CD4-positive, CD25-positive, alpha-beta regulatory T cell (primary cell): ENCODE data around the gene SERPINA6. TPM values are rescaled to one million over a fixed set of nuclear protein-coding genes. Genes with fewer than 3 reads are reported as not detected.

ENCODE experiments used
- ATAC-seq, 2 donors: fragments of 150-1000 bp; cut with Tn5 transposase; one replicate each; pipeline ENCODE4 v1.10.0; 2021; ENCODE audit warnings: low read depth in 2 of 2, moderate number of reproducible peaks in 2 of 2, moderate library complexity in 1 of 2
- DNase-seq, 3 donors: peaks; one replicate each; pipeline versions ENCODE4 v3.0.0 to v3.0.0-alpha.2; 2012 to 2022; ENCODE audit warnings: mixed read lengths in 1 of 3
- H3K27ac ChIP-seq: one replicate; pipeline ENCODE4 v1.7.0; 2013; ENCODE audit warnings: mild to moderate bottlenecking, low read length; ENCODE audit not compliant: insufficient read depth, poor library complexity, severe bottlenecking
- H3K27me3 ChIP-seq: one replicate; pipeline ENCODE4 v1.7.0; 2013; ENCODE audit warnings: low read length; ENCODE audit not compliant: control insufficient read depth, insufficient read depth
- H3K36me3 ChIP-seq: one replicate; pipeline ENCODE4 v1.7.0; 2013; ENCODE audit warnings: mild to moderate bottlenecking, low read length, moderate library complexity; ENCODE audit not compliant: control insufficient read depth, insufficient read depth
- H3K4me1 ChIP-seq: 2 replicates; pipeline ENCODE4 v1.7.0; 2013; ENCODE audit warnings: mild to moderate bottlenecking, low read length; ENCODE audit not compliant: insufficient read depth, control insufficient read depth, poor library complexity, severe bottlenecking
- H3K4me3 ChIP-seq: one replicate; pipeline ENCODE4 v1.7.0; 2013; ENCODE audit warnings: low read depth, mild to moderate bottlenecking, low read length, moderate library complexity
- H3K9me3 ChIP-seq, 2 experiments: 1 replicate in 1 of 2; 2 replicates in 1 of 2; pipeline ENCODE4 v1.7.0; 2013; ENCODE audit warnings: low read length in 2 of 2, mild to moderate bottlenecking in 1 of 2, moderate library complexity in 1 of 2; ENCODE audit not compliant: control insufficient read depth in 2 of 2
- H3K27ac Mint-ChIP-seq, 3 donors: one replicate each; pipeline ENCODE4 v1.8.0; 2020 to 2022; ENCODE audit warnings: mild to moderate bottlenecking in 3 of 3, mixed read lengths in 3 of 3, moderate library complexity in 2 of 3
- H3K27me3 Mint-ChIP-seq: one replicate; pipeline ENCODE4 v1.8.0; 2022; ENCODE audit warnings: mild to moderate bottlenecking, mixed read lengths
- H3K36me3 Mint-ChIP-seq: one replicate; pipeline ENCODE4 v1.8.0; 2020; ENCODE audit warnings: mixed read lengths
- H3K4me1 Mint-ChIP-seq, 4 donors: one replicate each; pipeline ENCODE4 v1.8.0; 2020 to 2022; ENCODE audit warnings: mixed read lengths in 4 of 4, mild to moderate bottlenecking in 1 of 4
- H3K4me3 Mint-ChIP-seq, 4 donors: one replicate each; pipeline ENCODE4 v1.8.0; 2020 to 2022; ENCODE audit warnings: mild to moderate bottlenecking in 4 of 4, mixed read lengths in 4 of 4, moderate library complexity in 3 of 4
- H3K9me3 Mint-ChIP-seq, 7 donors: one replicate each; pipeline ENCODE4 v1.8.0; 2020 to 2022; ENCODE audit warnings: mixed read lengths in 7 of 7, mild to moderate bottlenecking in 3 of 7, moderate library complexity in 2 of 7
- polyA plus RNA-seq, 4 donors: library from polyadenylated mRNA; unstranded; fragments of 300-500 nt; fragmentation: Illumina TruSeq; gene quantifications; one replicate each; pipeline ENCODE4 v1.2.3, GENCODE V29; 2021
- total RNA-seq: library from RNA; stranded (reverse); gene quantifications from one replicate; pipeline ENCODE4 v1.2.3, GENCODE V29; 2022

The SERPINA6 gene
- total and polyA plus RNA-seq, 5 donors from 2014 or later: not detected

- no peak overlapping the region for H3K4me3 Mint-ChIP-seq
- DNase-seq (no peak), ATAC-seq (no peak)
- Histone ChIP-seq H3K36me3 (no peaks in the 10 kb centered on the region), H3K27ac (no peak overlapping the region), H3K9me3 (no peaks in the 10 kb centered on the region), H3K4me1 (no peaks in the 10 kb centered on the region), H3K4me3 (no peak overlapping the region), H3K27me3 (no peaks in the 10 kb centered on the region)
- H3K4me1 Mint-ChIP-seq: no peaks in the 10 kb centered on the region
- peaks cover 6% of the 10 kb centered on the region for H3K27me3 Mint-ChIP-seq
- H3K9me3 Mint-ChIP-seq: peaks cover 0 to 2% (median 0%) of the 10 kb centered on the region in 7 donors
- H3K27ac Mint-ChIP-seq: no peak overlapping the region
- no peaks in the 10 kb centered on the region for H3K36me3 Mint-ChIP-seq
Observed at GRCh38 chr14:94331462-94331861, 8.3 kb upstream of the SERPINA6 start.

GRCh38 chr14:94330857-94331256 is 7.7 kb upstream of the SERPINA6 start:
- Histone ChIP-seq H3K27me3 (no peaks in the 10 kb centered on the region), H3K9me3 (no peaks in the 10 kb centered on the region), H3K4me1 (no peaks in the 10 kb centered on the region), H3K36me3 (no peaks in the 10 kb centered on the region), H3K4me3 (no peak overlapping the region), H3K27ac (no peak overlapping the region)
- DNase-seq: no peak
- Mint-ChIP-seq H3K9me3 (peaks cover 0 to 2% (median 0%) of the 10 kb centered on the region in 7 donors), H3K4me1 (no peaks in the 10 kb centered on the region), H3K36me3 (no peaks in the 10 kb centered on the region), H3K27ac (no peak overlapping the region), H3K27me3 (peaks cover 6% of the 10 kb centered on the region), H3K4me3 (no peak overlapping the region)
- ATAC-seq: no peak

- DNase-seq (no peak), ATAC-seq (no peak)
- Mint-ChIP-seq H3K27me3 (peaks cover 6% of the 10 kb centered on the region), H3K4me3 (no peak overlapping the region), H3K9me3 (peaks cover 0 to 2% (median 0%) of the 10 kb centered on the region in 7 donors), H3K27ac (no peak overlapping the region), H3K4me1 (no peaks in the 10 kb centered on the region), H3K36me3 (no peaks in the 10 kb centered on the region)
- Histone ChIP-seq H3K4me1 (no peaks in the 10 kb centered on the region), H3K27ac (no peak overlapping the region), H3K27me3 (no peaks in the 10 kb centered on the region), H3K9me3 (no peaks in the 10 kb centered on the region), H3K36me3 (no peaks in the 10 kb centered on the region), H3K4me3 (no peak overlapping the region)
Observed at GRCh38 chr14:94330432-94330831, 7.3 kb upstream of the SERPINA6 start.

GRCh38 chr14:94329857-94330256 is 6.7 kb upstream of the SERPINA6 start:
- Histone ChIP-seq H3K27ac (no peak overlapping the region), H3K27me3 (no peaks in the 10 kb centered on the region), H3K4me1 (no peaks in the 10 kb centered on the region), H3K36me3 (no peaks in the 10 kb centered on the region), H3K4me3 (no peak overlapping the region), H3K9me3 (no peaks in the 10 kb centered on the region)
- ATAC-seq: no peak
- DNase-seq: no peak
- Mint-ChIP-seq H3K4me1 (no peaks in the 10 kb centered on the region), H3K9me3 (peaks cover 0 to 2% (median 0%) of the 10 kb centered on the region in 7 donors), H3K4me3 (no peak overlapping the region), H3K36me3 (no peaks in the 10 kb centered on the region), H3K27ac (no peak overlapping the region), H3K27me3 (peaks cover 6% of the 10 kb centered on the region)

- H3K9me3 ChIP-seq: no peaks in the 10 kb centered on the region
- H3K9me3 Mint-ChIP-seq: peaks cover 0 to 2% (median 0%) of the 10 kb centered on the region in 7 donors
- H3K4me1 ChIP-seq: no peaks in the 10 kb centered on the region
- no peaks in the 10 kb centered on the region for H3K27me3 Mint-ChIP-seq
- H3K36me3 ChIP-seq: no peaks in the 10 kb centered on the region
- DNase-seq: no peak
- no peaks in the 10 kb centered on the region for H3K4me1 Mint-ChIP-seq
- H3K36me3 Mint-ChIP-seq: no peaks in the 10 kb centered on the region
- no peak overlapping the region for H3K4me3 ChIP-seq
- no peak overlapping the region for H3K27ac ChIP-seq
- no peak overlapping the region for H3K27ac Mint-ChIP-seq
- no peaks in the 10 kb centered on the region for H3K27me3 ChIP-seq
- ATAC-seq: no peak
- no peak overlapping the region for H3K4me3 Mint-ChIP-seq
Observed at GRCh38 chr14:94328196-94328595, 5.1 kb upstream of the SERPINA6 start.

GRCh38 chr14:94321421-94322271 is 1.5 kb downstream of the SERPINA6 start:
- H3K27me3 ChIP-seq: no peaks in the 10 kb centered on the region
- no peaks in the 10 kb centered on the region for H3K4me1 Mint-ChIP-seq
- H3K4me1 ChIP-seq: no peaks in the 10 kb centered on the region
- H3K9me3 ChIP-seq: no peaks in the 10 kb centered on the region
- peaks cover 0 to 2% (median 0%) of the 10 kb centered on the region in 7 donors for H3K9me3 Mint-ChIP-seq
- no peaks in the 10 kb centered on the region for H3K36me3 ChIP-seq
- DNase-seq (no peak), ATAC-seq (no peak)
- no peaks in the 10 kb centered on the region for H3K27me3 Mint-ChIP-seq
- no peak overlapping the region for H3K4me3 ChIP-seq
- H3K4me3 Mint-ChIP-seq: no peak overlapping the region
- peak overlapping the region in 1 of 3 donors; percentile 31 for H3K27ac Mint-ChIP-seq
- no peaks in the 10 kb centered on the region for H3K36me3 Mint-ChIP-seq
- H3K27ac ChIP-seq: no peak overlapping the region

- no peak for ATAC-seq
- no peak overlapping the region for H3K27ac Mint-ChIP-seq
- no peaks in the 10 kb centered on the region for H3K36me3 Mint-ChIP-seq
- no peaks in the 10 kb centered on the region for H3K4me1 Mint-ChIP-seq
- DNase-seq: peak in 1 of 3 donors; percentile 2
- H3K4me3 ChIP-seq: no peak overlapping the region
- H3K27me3 ChIP-seq: no peaks in the 10 kb centered on the region
- no peaks in the 10 kb centered on the region for H3K9me3 ChIP-seq
- no peak overlapping the region for H3K27ac ChIP-seq
- H3K9me3 Mint-ChIP-seq: peaks cover 0 to 4% (median 0%) of the 10 kb centered on the region in 7 donors
- H3K4me3 Mint-ChIP-seq: no peak overlapping the region
- no peaks in the 10 kb centered on the region for H3K27me3 Mint-ChIP-seq
- H3K4me1 ChIP-seq: no peaks in the 10 kb centered on the region
- H3K36me3 ChIP-seq: no peaks in the 10 kb centered on the region
Observed at GRCh38 chr14:94320243-94320642, 2.9 kb downstream of the SERPINA6 start.

- Histone ChIP-seq H3K27ac (no peak overlapping the region), H3K4me3 (no peak overlapping the region), H3K36me3 (no peaks in the 10 kb centered on the region), H3K4me1 (no peaks in the 10 kb centered on the region), H3K9me3 (no peaks in the 10 kb centered on the region), H3K27me3 (no peaks in the 10 kb centered on the region)
- Mint-ChIP-seq H3K9me3 (peaks cover 0 to 4% (median 0%) of the 10 kb centered on the region in 7 donors), H3K27ac (no peak overlapping the region), H3K36me3 (no peaks in the 10 kb centered on the region), H3K4me3 (no peak overlapping the region), H3K4me1 (no peaks in the 10 kb centered on the region), H3K27me3 (peaks cover 6% of the 10 kb centered on the region)
- DNase-seq (no peak), ATAC-seq (no peak)
Observed at GRCh38 chr14:94317259-94317658, 5.9 kb downstream of the SERPINA6 start.
